ENCODE data around the gene TRH.

DNA sequence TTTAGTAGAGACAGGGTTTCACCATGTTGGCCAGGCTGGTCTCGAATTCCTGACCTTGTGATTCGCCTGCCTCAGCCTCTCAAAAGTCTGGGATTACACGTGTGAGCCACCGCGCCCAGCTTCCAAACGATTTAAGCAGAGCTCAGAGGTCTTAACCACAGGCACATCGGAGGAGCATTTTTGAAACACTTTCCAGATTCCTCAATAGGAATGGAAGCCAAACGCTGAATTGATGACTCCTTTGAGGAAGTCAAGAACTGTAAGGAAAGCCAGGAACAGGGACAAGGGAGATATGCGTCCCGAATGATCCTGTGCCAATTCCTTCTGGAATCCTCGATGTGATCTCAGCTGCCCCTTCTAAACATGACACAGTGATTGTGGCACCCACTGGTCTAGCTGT lies 40.0 kb downstream of the TRH start:
- TF ChIP-seq, protein P1, sequence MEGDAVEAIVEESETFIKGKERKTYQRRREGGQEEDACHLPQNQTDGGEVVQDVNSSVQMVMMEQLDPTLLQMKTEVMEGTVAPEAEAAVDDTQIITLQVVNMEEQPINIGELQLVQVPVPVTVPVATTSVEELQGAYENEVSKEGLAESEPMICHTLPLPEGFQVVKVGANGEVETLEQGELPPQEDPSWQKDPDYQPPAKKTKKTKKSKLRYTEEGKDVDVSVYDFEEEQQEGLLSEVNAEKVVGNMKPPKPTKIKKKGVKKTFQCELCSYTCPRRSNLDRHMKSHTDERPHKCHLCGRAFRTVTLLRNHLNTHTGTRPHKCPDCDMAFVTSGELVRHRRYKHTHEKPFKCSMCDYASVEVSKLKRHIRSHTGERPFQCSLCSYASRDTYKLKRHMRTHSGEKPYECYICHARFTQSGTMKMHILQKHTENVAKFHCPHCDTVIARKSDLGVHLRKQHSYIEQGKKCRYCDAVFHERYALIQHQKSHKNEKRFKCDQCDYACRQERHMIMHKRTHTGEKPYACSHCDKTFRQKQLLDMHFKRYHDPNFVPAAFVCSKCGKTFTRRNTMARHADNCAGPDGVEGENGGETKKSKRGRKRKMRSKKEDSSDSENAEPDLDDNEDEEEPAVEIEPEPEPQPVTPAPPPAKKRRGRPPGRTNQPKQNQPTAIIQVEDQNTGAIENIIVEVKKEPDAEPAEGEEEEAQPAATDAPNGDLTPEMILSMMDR (IDR thresholded peaks at IDR 0.05; ENCODE audit: low read length), result no peak
- no peak for TF ChIP-seq EZH2 (IDR thresholded peaks at IDR 0.05; ENCODE audit: borderline replicate concordance, low read length)
